Measurements from ENCODE around the gene LIMA1. TPM values are rescaled to one million over a fixed set of nuclear protein-coding genes. Genes with fewer than 3 reads are reported as not detected.

Gene LIMA1
- total and polyA plus RNA-seq, 9 of the 15 experiments (the other 6 are each of a cell fraction or from before 2014, with no cell fraction given): 20.2 to 37.8 (median 27.3) TPM

DNA sequence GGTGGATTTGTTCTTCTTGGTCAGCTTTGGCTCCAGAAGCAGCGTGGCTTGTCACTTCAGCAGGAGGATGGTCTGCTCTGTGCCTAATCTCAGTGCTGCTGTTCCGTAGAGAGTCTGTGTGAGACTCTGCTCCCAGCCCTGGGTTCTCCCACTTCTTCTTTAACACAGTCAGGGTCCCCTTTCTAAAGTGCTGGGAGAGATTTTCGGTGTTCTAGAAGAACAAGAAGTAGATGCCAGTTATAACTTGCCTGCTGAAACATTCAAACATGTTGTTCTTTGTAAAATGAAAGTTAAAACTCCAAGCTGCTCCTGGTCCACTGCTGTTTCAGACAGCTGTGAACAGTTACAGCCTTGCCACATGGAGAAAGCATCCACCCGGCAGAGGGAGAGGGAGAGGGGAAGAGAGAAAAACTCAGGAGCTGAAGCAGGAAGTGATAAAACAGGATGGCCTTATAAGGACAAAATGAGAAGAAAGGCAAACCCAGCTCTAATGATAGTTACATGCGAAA, 61.0 kb downstream of the LIMA1 start (continued):
- TF ChIP-seq GTF2F1 (IDR thresholded peaks at IDR 0.05; ENCODE audit: low read depth, low read length) (no peak), ZNF324 (CRISPR knock-in tag; IDR thresholded peaks at IDR 0.05) (no peak), HOXB6 (CRISPR knock-in tag; IDR thresholded peaks at IDR 0.05; ENCODE audit: borderline replicate concordance) (no peak), TAF9B (IDR thresholded peaks at IDR 0.05; ENCODE audit: partially characterized antibody) (peak; percentile 60), ZNF347 (CRISPR knock-in tag; IDR thresholded peaks at IDR 0.05; ENCODE audit: low read depth) (no peak), POLR3A (IDR thresholded peaks at IDR 0.05; ENCODE audit: borderline replicate concordance, extremely low read depth, insufficient read depth, insufficient read length) (no peak), NR2F6 (CRISPR knock-in tag; IDR thresholded peaks at IDR 0.05) (no peak), SRSF9 (IDR thresholded peaks at IDR 0.05; ENCODE audit: borderline replicate concordance, low read depth, low read length) (no peak), NR3C1 (CRISPR knock-in tag; IDR thresholded peaks at IDR 0.05) (no peak), ZKSCAN1 (IDR thresholded peaks at IDR 0.05; ENCODE audit: low read depth, low read length) (no peak), PTTG1 (tag; IDR thresholded peaks at IDR 0.05; ENCODE audit: low read depth) (no peak), ZNF830 (CRISPR knock-in tag; IDR thresholded peaks at IDR 0.05) (no peak)
- TF ChIP-seq, protein P1, sequence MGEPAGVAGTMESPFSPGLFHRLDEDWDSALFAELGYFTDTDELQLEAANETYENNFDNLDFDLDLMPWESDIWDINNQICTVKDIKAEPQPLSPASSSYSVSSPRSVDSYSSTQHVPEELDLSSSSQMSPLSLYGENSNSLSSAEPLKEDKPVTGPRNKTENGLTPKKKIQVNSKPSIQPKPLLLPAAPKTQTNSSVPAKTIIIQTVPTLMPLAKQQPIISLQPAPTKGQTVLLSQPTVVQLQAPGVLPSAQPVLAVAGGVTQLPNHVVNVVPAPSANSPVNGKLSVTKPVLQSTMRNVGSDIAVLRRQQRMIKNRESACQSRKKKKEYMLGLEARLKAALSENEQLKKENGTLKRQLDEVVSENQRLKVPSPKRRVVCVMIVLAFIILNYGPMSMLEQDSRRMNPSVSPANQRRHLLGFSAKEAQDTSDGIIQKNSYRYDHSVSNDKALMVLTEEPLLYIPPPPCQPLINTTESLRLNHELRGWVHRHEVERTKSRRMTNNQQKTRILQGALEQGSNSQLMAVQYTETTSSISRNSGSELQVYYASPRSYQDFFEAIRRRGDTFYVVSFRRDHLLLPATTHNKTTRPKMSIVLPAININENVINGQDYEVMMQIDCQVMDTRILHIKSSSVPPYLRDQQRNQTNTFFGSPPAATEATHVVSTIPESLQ (CRISPR knock-in tag; IDR thresholded peaks at IDR 0.05): no peak
- TF ChIP-seq, protein P2, sequence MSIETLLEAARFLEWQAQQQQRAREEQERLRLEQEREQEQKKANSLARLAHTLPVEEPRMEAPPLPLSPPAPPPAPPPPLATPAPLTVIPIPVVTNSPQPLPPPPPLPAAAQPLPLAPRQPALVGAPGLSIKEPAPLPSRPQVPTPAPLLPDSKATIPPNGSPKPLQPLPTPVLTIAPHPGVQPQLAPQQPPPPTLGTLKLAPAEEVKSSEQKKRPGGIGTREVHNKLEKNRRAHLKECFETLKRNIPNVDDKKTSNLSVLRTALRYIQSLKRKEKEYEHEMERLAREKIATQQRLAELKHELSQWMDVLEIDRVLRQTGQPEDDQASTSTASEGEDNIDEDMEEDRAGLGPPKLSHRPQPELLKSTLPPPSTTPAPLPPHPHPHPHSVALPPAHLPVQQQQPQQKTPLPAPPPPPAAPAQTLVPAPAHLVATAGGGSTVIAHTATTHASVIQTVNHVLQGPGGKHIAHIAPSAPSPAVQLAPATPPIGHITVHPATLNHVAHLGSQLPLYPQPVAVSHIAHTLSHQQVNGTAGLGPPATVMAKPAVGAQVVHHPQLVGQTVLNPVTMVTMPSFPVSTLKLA (conservative IDR thresholded peaks at IDR 0.05): peak; percentile 71 to 83
- TF ChIP-seq, protein P3, sequence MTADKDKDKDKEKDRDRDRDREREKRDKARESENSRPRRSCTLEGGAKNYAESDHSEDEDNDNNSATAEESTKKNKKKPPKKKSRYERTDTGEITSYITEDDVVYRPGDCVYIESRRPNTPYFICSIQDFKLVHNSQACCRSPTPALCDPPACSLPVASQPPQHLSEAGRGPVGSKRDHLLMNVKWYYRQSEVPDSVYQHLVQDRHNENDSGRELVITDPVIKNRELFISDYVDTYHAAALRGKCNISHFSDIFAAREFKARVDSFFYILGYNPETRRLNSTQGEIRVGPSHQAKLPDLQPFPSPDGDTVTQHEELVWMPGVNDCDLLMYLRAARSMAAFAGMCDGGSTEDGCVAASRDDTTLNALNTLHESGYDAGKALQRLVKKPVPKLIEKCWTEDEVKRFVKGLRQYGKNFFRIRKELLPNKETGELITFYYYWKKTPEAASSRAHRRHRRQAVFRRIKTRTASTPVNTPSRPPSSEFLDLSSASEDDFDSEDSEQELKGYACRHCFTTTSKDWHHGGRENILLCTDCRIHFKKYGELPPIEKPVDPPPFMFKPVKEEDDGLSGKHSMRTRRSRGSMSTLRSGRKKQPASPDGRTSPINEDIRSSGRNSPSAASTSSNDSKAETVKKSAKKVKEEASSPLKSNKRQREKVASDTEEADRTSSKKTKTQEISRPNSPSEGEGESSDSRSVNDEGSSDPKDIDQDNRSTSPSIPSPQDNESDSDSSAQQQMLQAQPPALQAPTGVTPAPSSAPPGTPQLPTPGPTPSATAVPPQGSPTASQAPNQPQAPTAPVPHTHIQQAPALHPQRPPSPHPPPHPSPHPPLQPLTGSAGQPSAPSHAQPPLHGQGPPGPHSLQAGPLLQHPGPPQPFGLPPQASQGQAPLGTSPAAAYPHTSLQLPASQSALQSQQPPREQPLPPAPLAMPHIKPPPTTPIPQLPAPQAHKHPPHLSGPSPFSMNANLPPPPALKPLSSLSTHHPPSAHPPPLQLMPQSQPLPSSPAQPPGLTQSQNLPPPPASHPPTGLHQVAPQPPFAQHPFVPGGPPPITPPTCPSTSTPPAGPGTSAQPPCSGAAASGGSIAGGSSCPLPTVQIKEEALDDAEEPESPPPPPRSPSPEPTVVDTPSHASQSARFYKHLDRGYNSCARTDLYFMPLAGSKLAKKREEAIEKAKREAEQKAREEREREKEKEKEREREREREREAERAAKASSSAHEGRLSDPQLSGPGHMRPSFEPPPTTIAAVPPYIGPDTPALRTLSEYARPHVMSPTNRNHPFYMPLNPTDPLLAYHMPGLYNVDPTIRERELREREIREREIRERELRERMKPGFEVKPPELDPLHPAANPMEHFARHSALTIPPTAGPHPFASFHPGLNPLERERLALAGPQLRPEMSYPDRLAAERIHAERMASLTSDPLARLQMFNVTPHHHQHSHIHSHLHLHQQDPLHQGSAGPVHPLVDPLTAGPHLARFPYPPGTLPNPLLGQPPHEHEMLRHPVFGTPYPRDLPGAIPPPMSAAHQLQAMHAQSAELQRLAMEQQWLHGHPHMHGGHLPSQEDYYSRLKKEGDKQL (CRISPR knock-in tag; IDR thresholded peaks at IDR 0.05; ENCODE audit: borderline replicate concordance): no peak
- TF ChIP-seq, protein P4, sequence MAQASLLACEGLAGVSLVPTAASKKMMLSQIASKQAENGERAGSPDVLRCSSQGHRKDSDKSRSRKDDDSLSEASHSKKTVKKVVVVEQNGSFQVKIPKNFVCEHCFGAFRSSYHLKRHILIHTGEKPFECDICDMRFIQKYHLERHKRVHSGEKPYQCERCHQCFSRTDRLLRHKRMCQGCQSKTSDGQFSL (CRISPR knock-in tag; IDR thresholded peaks at IDR 0.05): no peak
- TF ChIP-seq, protein P4 (tag; IDR thresholded peaks at IDR 0.05): no peak
